ENCODE results near the gene WDFY4. TPM values are rescaled to one million over a fixed set of nuclear protein-coding genes. Genes with fewer than 3 reads are reported as not detected.
A peak's percentile ranks its signal among the peaks of the same experiment; 100 is the strongest.

The WDFY4 gene
- total and polyA plus RNA-seq, 9 of the 15 experiments (the other 6 are each of a cell fraction or from before 2014, with no cell fraction given): 0.01 to 0.02 (median 0.01) TPM; not detected in 6

GRCh38 chr10:48656241-48656913 is 28.3 kb upstream of the WDFY4 start (continued):
- TF ChIP-seq NFE2 (IDR thresholded peaks at IDR 0.05; ENCODE audit: low read depth): 0 out of 2 replicates have a peak, but pooled peaks have one; percentile 6
- TF ChIP-seq SMARCA5 (IDR thresholded peaks at IDR 0.05): no peak
- no peak for TF ChIP-seq ZNF507 (tag; conservative IDR thresholded peaks at IDR 0.05)
- TF ChIP-seq ZNF592 (IDR thresholded peaks at IDR 0.05): peak; percentile 88
- no peak for TF ChIP-seq ETS2 (tag; IDR thresholded peaks at IDR 0.05; ENCODE audit: borderline replicate concordance, poor library complexity, severe bottlenecking)
- 0 out of 2 replicates have a peak, but pooled peaks have one; percentile 62 for TF ChIP-seq SIN3B (IDR thresholded peaks at IDR 0.05; ENCODE audit: low read depth)
- TF ChIP-seq FOXJ3 (CRISPR knock-in tag; IDR thresholded peaks at IDR 0.05): no peak
- TF ChIP-seq AFF4 (CRISPR knock-in tag; IDR thresholded peaks at IDR 0.05): no peak
- no peak; the same call in 1 of the 2 replicates for TF ChIP-seq LCOR (CRISPR knock-in tag; IDR thresholded peaks at IDR 0.05)
- TF ChIP-seq, protein P1, sequence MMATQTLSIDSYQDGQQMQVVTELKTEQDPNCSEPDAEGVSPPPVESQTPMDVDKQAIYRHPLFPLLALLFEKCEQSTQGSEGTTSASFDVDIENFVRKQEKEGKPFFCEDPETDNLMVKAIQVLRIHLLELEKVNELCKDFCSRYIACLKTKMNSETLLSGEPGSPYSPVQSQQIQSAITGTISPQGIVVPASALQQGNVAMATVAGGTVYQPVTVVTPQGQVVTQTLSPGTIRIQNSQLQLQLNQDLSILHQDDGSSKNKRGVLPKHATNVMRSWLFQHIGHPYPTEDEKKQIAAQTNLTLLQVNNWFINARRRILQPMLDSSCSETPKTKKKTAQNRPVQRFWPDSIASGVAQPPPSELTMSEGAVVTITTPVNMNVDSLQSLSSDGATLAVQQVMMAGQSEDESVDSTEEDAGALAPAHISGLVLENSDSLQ (IDR thresholded peaks at IDR 0.05): no peak
- no peak for TF ChIP-seq HDAC3 (IDR thresholded peaks at IDR 0.05; ENCODE audit: borderline replicate concordance, partially characterized antibody)
- TF ChIP-seq SAFB (IDR thresholded peaks at IDR 0.05; ENCODE audit: borderline replicate concordance, low read depth, low read length): 0 out of 2 replicates have a peak, but pooled peaks have one; percentile 24
- TF ChIP-seq KLF10 (CRISPR knock-in tag; IDR thresholded peaks at IDR 0.05): no peak
- peak; percentile 71 for TF ChIP-seq JUND (IDR thresholded peaks at IDR 0.05; ENCODE audit: borderline replicate concordance, low read depth, low read length)
- no peak; the same call in 2 of the 3 replicates for TF ChIP-seq JUND (tag; IDR thresholded peaks at IDR 0.05; ENCODE audit: borderline replicate concordance, low read depth, low read length)
- no peak for TF ChIP-seq FOXK2 (conservative IDR thresholded peaks at IDR 0.05 in 1 of 2, IDR thresholded peaks at IDR 0.05 in 1 of 2; ENCODE audit: low read depth in 2 of 2)
- peak; percentile 62 for TF ChIP-seq SOX6 (IDR thresholded peaks at IDR 0.05)
- no peak for TF ChIP-seq HIVEP1 (CRISPR knock-in tag; IDR thresholded peaks at IDR 0.05)
- no peak for TF ChIP-seq SMARCC2 (IDR thresholded peaks at IDR 0.05; ENCODE audit: low read depth)
